ENCODE data around the gene SHISAL2B.

- TF ChIP-seq, protein P1, sequence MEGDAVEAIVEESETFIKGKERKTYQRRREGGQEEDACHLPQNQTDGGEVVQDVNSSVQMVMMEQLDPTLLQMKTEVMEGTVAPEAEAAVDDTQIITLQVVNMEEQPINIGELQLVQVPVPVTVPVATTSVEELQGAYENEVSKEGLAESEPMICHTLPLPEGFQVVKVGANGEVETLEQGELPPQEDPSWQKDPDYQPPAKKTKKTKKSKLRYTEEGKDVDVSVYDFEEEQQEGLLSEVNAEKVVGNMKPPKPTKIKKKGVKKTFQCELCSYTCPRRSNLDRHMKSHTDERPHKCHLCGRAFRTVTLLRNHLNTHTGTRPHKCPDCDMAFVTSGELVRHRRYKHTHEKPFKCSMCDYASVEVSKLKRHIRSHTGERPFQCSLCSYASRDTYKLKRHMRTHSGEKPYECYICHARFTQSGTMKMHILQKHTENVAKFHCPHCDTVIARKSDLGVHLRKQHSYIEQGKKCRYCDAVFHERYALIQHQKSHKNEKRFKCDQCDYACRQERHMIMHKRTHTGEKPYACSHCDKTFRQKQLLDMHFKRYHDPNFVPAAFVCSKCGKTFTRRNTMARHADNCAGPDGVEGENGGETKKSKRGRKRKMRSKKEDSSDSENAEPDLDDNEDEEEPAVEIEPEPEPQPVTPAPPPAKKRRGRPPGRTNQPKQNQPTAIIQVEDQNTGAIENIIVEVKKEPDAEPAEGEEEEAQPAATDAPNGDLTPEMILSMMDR (IDR thresholded peaks at IDR 0.05; ENCODE audit: extremely low read depth in 1 of 2, insufficient read depth in 1 of 2, low read depth in 1 of 2, low read length in 2 of 2) = no peak
- TF ChIP-seq, protein P2, sequence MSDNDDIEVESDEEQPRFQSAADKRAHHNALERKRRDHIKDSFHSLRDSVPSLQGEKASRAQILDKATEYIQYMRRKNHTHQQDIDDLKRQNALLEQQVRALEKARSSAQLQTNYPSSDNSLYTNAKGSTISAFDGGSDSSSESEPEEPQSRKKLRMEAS (IDR thresholded peaks at IDR 0.05; ENCODE audit: insufficient read depth, insufficient read length) = no peak
These were observed 1.3 kb upstream of the SHISAL2B start for GRCh38 chr5:64688965-64689364.

Data from endothelial cell of umbilical vein (primary cell).